ENCODE data around the gene CD247.

- TF ChIP-seq POLR2A (IDR thresholded peaks at IDR 0.05), result no peak
- TF ChIP-seq CTCF (IDR thresholded peaks at IDR 0.05), result no peak
Observed at GRCh38 chr1:167504467-167504827, 13.9 kb downstream of the CD247 start.

Data from testis (tissue), 2 donors.